Left cardiac atrium (tissue), 4 donors: ENCODE results near the gene CERKL. TPM values are rescaled to one million over a fixed set of nuclear protein-coding genes. Genes with fewer than 3 reads are reported as not detected.

ENCODE experiments used
- ATAC-seq, 2 donors: fragments of 200-7000 bp; cut with Tn5 transposase; one replicate each; pipeline ENCODE4 v1.9.1; 2020; ENCODE audit warnings: mild to moderate bottlenecking in 2 of 2, moderate library complexity in 2 of 2
- DNase-seq: peaks from one replicate; pipeline ENCODE4 v3.0.0-alpha.2; 2020
- intact Hi-C, 2 donors: fragments of 100-400 bp; cut with DNase I; formaldehyde crosslinking; loops; one replicate each; pipeline versions ENCODE4 v1.14.1 to v1.15.1; 2022 to 2023
- total RNA-seq, 2 donors: library from RNA; stranded (reverse); fragmentation: NEBNext Ultra II Directional; extraction: Animal tissue kit (Norgen Biotek cat#: 25700); gene quantifications; one replicate each; pipeline ENCODE4 v1.2.1, GENCODE V29; 2021
- donor health status: DM: no; HTN: yes; CAD: no.
- donor health status: DM: no; HTN: yes; CAD: no; lungs with severe emphysema.
- donor health status: DM: yes; HTN: yes; CAD: no.
- donor health status: Dilated cardiomyopathy.

CERKL gene
- total RNA-seq, 2 donors from 2014 or later, result not detected

- no peak for DNase-seq
- no peak for ATAC-seq
- intact Hi-C loops, result no loop called here
Measured at GRCh38 chr2:181588546-181588945, 68.4 kb downstream of the CERKL start.

GRCh38 chr2:181586569-181587081, 70.3 kb downstream of the CERKL start:
- intact Hi-C loops, result no loop called here
- no peak for DNase-seq
- no peak for ATAC-seq

GRCh38 chr2:181585732-181586131, 71.2 kb downstream of the CERKL start:
- DNase-seq, result no peak
- intact Hi-C loops, result no loop called here
- ATAC-seq, result no peak

GRCh38 chr2:181581534-181581933, 75.4 kb downstream of the CERKL start:
- intact Hi-C loops, result no loop called here
- no peak for DNase-seq

GRCh38 chr2:181578829-181579228, 78.1 kb downstream of the CERKL start:
- intact Hi-C loops, result loop anchor here in 1 of 2 donors (5.0 kb wide), 1 partner anchor 133 kb away; no protein-coding TSS in a partner anchor
- ATAC-seq (no peak), DNase-seq (no peak)

More at GRCh38 chr2:181581534-181581933, 75.4 kb downstream of the CERKL start:
- ATAC-seq, result no peak

GRCh38 chr2:181576431-181576830, 80.5 kb downstream of the CERKL start:
- no peak for ATAC-seq
- intact Hi-C loops, result loop anchor here in 1 of 2 donors (5.0 kb wide), 1 partner anchor 136 kb away; no protein-coding TSS in a partner anchor

GRCh38 chr2:181575650-181576025, 81.3 kb downstream of the CERKL start:
- intact Hi-C loops, result loop anchor here in 1 of 2 donors (5.0 kb wide), 1 partner anchor 137 kb away; no protein-coding TSS in a partner anchor

More at GRCh38 chr2:181576431-181576830, 80.5 kb downstream of the CERKL start:
- no peak for DNase-seq

GRCh38 chr2:181575024-181575649, 81.8 kb downstream of the CERKL start:
- DNase-seq, result no peak
- ATAC-seq, result no peak
- intact Hi-C loops, result loop anchor here in 1 of 2 donors (5.0 kb wide), 1 partner anchor 137 kb away; no protein-coding TSS in a partner anchor

More at GRCh38 chr2:181575650-181576025, 81.3 kb downstream of the CERKL start:
- no peak for DNase-seq
- ATAC-seq, result no peak

- intact Hi-C loops, result loop anchor here in 1 of 2 donors (5.0 kb wide), 1 partner anchor 143 kb away; no protein-coding TSS in a partner anchor
- ATAC-seq (no peak), DNase-seq (no peak)
Measured at GRCh38 chr2:181574321-181574720, 82.6 kb downstream of the CERKL start.

- intact Hi-C loops, result loop anchor here in 1 of 2 donors (5.0 kb wide), 1 partner anchor 144 kb away; no protein-coding TSS in a partner anchor
- ATAC-seq, result no peak
- no peak for DNase-seq
Measured at GRCh38 chr2:181573140-181573736, 83.7 kb downstream of the CERKL start.

GRCh38 chr2:181570833-181571661, 85.9 kb downstream of the CERKL start:
- intact Hi-C loops, result loop anchor here in 1 of 2 donors (5.0 kb wide), 1 partner anchor 146 kb away; no protein-coding TSS in a partner anchor
- DNase-seq (no peak), ATAC-seq (no peak)

- ATAC-seq, result no peak
- intact Hi-C loops, result loop anchor here in 1 of 2 donors (5.0 kb wide), 1 partner anchor 147 kb away; no protein-coding TSS in a partner anchor
- DNase-seq, result no peak
Measured at GRCh38 chr2:181570059-181570458, 86.8 kb downstream of the CERKL start.

GRCh38 chr2:181566334-181567032, 90.4 kb downstream of the CERKL start:
- no peak for ATAC-seq
- intact Hi-C loops, result no loop called here
- DNase-seq, result no peak

GRCh38 chr2:181563101-181563692, 93.7 kb downstream of the CERKL start:
- ATAC-seq, result no peak
- no peak for DNase-seq
- intact Hi-C loops, result no loop called here

- ATAC-seq, result no peak
- no peak for DNase-seq
- intact Hi-C loops, result no loop called here
Measured at GRCh38 chr2:181558371-181558770, 98.5 kb downstream of the CERKL start.

- DNase-seq, result no peak
Measured at GRCh38 chr2:181554061-181554830, 102.7 kb downstream of the CERKL start.

GRCh38 chr2:181553244-181553643, 103.7 kb downstream of the CERKL start:
- intact Hi-C loops, result no loop called here
- ATAC-seq, result no peak

More at GRCh38 chr2:181554061-181554830, 102.7 kb downstream of the CERKL start:
- intact Hi-C loops, result no loop called here
- ATAC-seq, result no peak

More at GRCh38 chr2:181553244-181553643, 103.7 kb downstream of the CERKL start:
- no peak for DNase-seq
